ENCODE measurements around the gene ANKRD2.

Gene ANKRD2

GRCh38 chr10:97600616-97601015 is 28.0 kb downstream of the ANKRD2 start:
- Histone ChIP-seq H3K27ac (no peak overlapping the region), H3K4me3 (ENCODE audit: low read depth in 1 of 2, low read length in 1 of 2) (no peak overlapping the region), H3K4me1 (ENCODE audit: control insufficient read depth in 1 of 2, insufficient read depth in 1 of 2, low read depth in 1 of 2, low read length in 1 of 2) (peaks cover 5 to 9% of the 10 kb centered on the region in 2 experiments), H3K36me3 (no peaks in the 10 kb centered on the region), H3K9me3 (no peaks in the 10 kb centered on the region), H3K27me3 (no peaks in the 10 kb centered on the region)
- TF ChIP-seq CTCF (IDR thresholded peaks at IDR 0.05), result no peak

GRCh38 chr10:97601268-97602215 is 29.0 kb downstream of the ANKRD2 start:
- no peak overlapping the region for H3K27ac ChIP-seq
- H3K4me1 ChIP-seq (ENCODE audit: control insufficient read depth in 1 of 2, insufficient read depth in 1 of 2, low read depth in 1 of 2, low read length in 1 of 2), result peaks cover 5 to 9% of the 10 kb centered on the region in 2 experiments
- TF ChIP-seq CTCF (IDR thresholded peaks at IDR 0.05), result no peak
- no peaks in the 10 kb centered on the region for H3K9me3 ChIP-seq
- H3K4me3 ChIP-seq (ENCODE audit: low read depth in 1 of 2, low read length in 1 of 2), result no peak overlapping the region
- no peaks in the 10 kb centered on the region for H3K36me3 ChIP-seq
- H3K27me3 ChIP-seq, result no peaks in the 10 kb centered on the region

- Histone ChIP-seq H3K27ac (no peak overlapping the region), H3K27me3 (no peaks in the 10 kb centered on the region), H3K9me3 (no peaks in the 10 kb centered on the region), H3K4me3 (ENCODE audit: low read depth in 1 of 2, low read length in 1 of 2) (no peak overlapping the region), H3K36me3 (no peaks in the 10 kb centered on the region), H3K4me1 (ENCODE audit: control insufficient read depth in 1 of 2, insufficient read depth in 1 of 2, low read depth in 1 of 2, low read length in 1 of 2) (no peaks in the 10 kb centered on the region)
- TF ChIP-seq CTCF (IDR thresholded peaks at IDR 0.05), result no peak
Observed at GRCh38 chr10:97607095-97607636, 34.6 kb downstream of the ANKRD2 start.

GRCh38 chr10:97608991-97609561 is 36.5 kb downstream of the ANKRD2 start:
- Histone ChIP-seq H3K9me3 (no peaks in the 10 kb centered on the region), H3K27ac (no peak overlapping the region), H3K4me3 (ENCODE audit: low read depth in 1 of 2, low read length in 1 of 2) (no peak overlapping the region), H3K4me1 (ENCODE audit: control insufficient read depth in 1 of 2, insufficient read depth in 1 of 2, low read depth in 1 of 2, low read length in 1 of 2) (no peaks in the 10 kb centered on the region), H3K27me3 (no peaks in the 10 kb centered on the region), H3K36me3 (no peaks in the 10 kb centered on the region)
- no peak for TF ChIP-seq CTCF (IDR thresholded peaks at IDR 0.05)

GRCh38 chr10:97611473-97611872 is 38.9 kb downstream of the ANKRD2 start:
- Histone ChIP-seq H3K9me3 (no peaks in the 10 kb centered on the region), H3K27me3 (no peaks in the 10 kb centered on the region), H3K27ac (no peak overlapping the region), H3K36me3 (no peaks in the 10 kb centered on the region), H3K4me1 (ENCODE audit: control insufficient read depth in 1 of 2, insufficient read depth in 1 of 2, low read depth in 1 of 2, low read length in 1 of 2) (no peaks in the 10 kb centered on the region), H3K4me3 (ENCODE audit: low read depth in 1 of 2, low read length in 1 of 2) (no peak overlapping the region)
- TF ChIP-seq CTCF (IDR thresholded peaks at IDR 0.05), result no peak

Measured in neutrophil (primary cell).